A204.1 (cell line): ENCODE measurements around the gene MLLT6.

Experiments used
- FAIRE-seq: peaks from 2 replicates; lab custom pipeline; 2012; peaks lifted over from hg19 to GRCh38; lab: Jason Lieb, UNC

The MLLT6 gene

DNA sequence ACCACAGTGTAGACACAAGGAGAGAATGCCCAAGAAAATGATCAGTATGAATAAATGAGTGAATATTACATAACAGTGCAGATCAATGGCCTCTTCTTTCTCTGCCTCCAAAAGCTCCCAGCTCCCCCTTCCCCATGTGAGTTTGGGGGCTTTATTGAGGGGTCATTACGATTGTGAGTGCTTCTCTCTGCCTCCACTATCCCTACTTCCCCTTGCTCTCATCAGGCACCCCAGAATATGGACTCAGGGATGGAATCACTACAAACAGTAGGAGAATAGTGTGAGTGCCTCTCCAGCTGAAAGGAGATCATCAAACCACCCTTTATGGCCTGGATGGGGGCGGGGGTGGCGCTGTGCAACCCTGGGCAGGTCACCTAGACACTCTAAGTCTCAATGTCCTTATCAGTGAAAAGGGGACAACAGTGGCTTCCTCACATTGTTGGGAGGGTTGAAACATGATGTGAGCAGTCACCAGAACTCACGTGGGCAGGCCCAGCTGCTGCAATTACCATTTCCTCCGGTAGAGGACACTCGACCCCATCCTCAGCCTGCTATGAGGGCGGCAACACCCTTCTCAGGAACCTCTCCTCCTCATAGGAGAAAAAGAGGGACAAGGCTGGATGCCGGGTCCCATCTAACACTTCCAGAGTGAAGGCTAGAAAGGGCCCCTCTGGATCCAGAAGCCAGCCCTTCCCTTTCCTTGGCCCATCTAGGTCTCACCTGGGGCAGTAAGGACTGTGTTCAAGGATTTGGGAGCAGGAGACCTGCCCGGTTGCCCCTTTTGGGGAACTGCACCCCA is 28.2 kb upstream of the MLLT6 start:
- FAIRE-seq = no peak

DNA sequence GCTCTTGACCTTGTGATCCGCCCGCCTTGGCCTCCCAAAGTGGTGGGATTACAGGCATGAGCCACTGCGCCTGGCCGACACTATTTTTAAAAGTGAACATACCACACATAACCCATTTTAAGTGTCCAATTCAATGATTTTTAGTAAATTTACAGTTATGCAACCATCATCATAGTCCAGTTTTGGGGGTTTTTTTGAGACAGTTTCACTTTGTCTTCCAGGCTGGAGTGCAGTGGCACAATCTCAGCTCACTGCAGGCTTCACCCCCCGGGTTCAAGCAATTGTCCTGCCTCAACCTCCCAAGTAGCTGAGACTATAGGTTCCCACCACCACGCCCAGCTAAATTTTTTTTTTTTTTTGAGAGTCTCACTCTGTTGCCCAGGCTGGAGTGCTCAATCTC is 27.3 kb upstream of the MLLT6 start:
- no peak for FAIRE-seq

DNA sequence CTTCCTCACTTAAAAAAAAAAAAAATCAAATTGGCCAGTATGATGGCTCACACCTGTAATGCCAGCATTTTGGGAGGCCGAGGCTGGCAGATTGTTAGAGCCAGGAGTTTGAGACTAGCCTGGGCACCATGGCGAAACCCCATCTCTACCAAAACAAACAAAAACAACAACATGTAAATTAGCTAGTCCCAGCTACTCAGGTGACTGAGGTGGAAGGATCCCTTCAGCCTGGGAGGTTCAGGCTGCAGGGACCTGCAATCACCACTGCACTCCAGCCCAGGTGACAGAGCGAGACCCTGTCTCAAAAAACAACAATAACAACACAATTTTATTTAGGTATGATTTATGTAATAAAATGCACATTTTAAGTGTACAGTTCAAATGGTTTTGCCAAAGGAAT is 24.0 kb upstream of the MLLT6 start:
- no peak for FAIRE-seq

DNA sequence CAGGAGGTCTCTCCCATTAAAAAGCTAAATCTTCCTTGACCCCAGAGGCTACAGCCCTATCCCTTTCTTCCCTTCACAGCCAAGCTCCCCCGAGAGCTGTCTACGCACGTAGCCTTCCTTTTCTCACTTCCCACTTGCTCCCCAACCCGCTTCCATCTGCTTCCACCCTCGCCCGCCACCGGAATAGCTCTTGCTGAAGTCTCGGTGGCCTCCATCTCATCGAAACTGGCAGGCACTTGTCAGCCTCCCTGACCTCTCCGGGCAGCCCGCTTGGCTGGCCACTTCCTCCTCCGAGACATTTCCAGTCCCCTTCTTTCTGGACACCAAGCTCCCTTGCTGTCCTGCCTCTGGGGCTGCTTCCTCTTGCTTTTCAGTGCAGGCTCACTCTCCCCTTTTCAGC is 19.6 kb upstream of the MLLT6 start:
- no peak for FAIRE-seq

DNA sequence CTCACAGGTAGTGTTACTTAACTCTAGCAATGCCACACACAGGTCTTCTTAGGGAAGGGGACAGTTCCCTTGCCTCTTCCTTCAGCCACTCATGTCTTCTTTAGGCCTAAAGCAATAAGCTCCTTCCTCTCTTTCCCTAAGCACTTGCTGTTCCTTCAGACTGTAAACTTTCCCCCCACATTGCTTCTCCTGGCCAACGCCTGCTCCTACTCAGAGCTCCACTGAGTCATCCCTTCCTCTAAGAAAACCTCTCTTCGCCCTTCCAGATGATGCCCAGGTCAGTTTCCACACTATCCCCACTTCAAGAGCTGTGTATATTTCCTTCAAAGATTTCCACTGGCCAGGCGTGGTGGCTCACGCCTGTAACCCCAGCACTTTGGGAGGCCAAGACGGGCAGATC is 17.8 kb upstream of the MLLT6 start:
- FAIRE-seq = no peak

DNA sequence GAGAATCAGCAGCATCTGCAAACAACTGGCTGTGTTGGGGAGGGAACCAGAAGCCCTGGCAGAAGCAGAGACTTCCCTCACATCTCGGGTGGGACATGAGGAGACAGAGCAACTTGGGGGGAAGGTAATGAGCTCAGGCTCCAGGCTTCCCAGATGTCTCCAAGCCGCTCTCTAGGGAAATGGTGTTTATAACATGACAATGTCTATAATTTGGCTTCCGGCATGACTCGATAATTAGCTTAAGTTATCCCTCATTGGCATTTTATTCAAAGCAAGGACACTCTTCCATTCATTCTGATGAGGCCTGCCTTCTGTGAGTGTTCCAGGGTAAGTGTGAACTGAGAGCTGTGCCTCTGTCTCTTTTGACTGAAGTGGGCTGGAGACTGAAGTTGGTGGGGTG is 14.7 kb upstream of the MLLT6 start:
- no peak for FAIRE-seq

DNA sequence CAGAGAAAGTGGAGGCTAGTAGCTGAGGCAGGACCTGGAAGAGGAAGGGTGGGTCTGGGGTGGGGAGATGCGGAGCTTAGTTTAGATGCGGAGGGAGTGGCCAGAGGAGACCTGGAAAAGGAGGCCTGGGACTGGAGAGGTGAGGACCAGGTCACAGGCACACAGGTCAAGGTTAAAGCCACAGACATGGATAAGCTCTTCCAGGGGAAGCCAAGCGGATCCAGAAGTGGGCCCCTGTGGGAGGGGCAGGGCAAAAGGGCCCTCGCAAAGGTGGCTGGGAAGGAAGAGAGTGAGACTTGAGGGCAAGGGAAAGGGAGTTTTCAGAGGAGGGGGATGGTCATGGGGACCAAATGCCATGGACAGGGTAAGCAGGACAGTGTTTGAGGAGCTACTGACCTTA is 13.9 kb upstream of the MLLT6 start:
- no peak for FAIRE-seq

DNA sequence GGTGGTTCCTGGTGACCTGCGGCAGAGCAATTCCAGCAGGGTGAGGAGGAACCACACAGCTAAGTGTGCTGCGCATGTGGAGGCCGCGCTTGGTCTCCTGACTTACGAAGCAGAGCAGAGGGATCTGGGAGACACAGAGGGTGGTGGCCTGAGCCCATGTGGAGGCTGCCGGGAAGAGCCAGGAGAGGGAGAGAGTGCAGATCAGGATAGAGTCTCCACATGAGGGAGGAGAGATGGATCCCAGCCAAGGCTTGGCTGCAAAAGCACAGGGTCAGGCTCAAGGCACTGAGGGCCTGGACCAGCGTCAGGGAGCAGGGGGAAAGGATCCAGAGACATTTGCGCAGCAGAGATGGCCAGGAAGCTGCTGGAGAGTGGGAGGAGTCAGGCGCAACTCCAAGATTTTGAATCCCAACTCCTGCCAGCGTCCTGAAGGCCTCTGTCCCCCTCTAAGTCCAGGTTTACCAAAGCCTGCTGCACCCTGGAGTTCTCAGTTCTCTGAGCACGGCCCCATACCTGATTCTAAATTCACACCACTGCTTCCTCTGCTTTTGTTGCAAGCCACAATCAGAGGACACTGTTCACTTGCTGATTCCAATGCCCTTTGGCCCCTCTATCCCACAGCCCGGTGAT is 11.3 kb upstream of the MLLT6 start:
- FAIRE-seq = no peak

DNA sequence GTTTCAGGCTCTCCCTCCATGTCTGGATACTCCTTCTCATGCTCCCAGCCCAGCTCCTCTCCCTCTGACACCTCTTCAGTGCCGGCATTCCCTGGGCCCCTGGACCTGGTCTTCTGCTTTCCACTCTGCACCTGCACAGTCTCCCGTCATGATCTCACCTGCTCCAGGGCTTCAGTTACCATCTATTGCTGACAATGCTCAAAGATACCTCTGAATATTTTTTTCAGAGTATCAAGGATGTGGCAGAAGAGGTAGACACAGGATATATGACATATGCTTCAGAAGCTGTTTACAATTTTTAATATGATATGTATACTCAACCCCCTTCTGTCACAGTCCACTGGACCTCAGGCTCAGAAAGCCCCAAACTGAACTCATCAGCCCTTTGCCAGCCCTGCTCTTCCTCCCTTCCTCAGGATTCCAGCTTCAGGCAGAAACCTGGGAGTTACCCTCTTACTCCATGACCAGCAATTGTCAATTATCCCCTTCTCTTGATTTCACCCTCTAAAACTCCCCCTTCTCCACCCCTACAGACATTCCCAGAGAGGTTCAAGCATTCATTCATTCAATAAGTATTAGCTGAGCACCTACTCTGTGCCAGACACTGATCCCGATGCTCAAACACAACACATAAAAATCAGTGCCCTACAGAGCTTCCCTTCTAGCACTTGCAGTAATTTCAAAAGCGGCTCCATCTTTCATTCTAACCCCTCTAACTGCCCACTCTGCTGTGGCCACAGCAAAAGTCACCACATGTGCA is 7.8 kb upstream of the MLLT6 start:
- no peak for FAIRE-seq

DNA sequence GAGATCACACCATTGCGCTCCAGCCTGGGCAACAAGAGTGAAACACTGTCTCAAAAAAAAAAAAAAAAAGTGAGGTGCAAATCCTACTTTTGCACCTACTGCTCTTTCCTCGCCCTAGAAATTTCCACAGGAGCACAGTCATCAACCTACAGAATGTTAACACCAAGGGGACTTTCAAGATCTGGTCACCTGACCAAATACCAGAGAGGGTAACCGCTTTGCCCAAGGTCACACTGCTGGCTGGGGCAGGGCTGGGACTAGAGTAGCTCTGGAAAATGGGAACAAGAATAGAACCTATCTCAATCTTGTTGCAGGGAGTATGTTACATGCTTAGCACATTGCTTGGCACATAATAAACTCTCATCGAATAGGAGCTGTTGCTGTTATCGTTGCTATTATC is 6.3 kb upstream of the MLLT6 start:
- FAIRE-seq = no peak

DNA sequence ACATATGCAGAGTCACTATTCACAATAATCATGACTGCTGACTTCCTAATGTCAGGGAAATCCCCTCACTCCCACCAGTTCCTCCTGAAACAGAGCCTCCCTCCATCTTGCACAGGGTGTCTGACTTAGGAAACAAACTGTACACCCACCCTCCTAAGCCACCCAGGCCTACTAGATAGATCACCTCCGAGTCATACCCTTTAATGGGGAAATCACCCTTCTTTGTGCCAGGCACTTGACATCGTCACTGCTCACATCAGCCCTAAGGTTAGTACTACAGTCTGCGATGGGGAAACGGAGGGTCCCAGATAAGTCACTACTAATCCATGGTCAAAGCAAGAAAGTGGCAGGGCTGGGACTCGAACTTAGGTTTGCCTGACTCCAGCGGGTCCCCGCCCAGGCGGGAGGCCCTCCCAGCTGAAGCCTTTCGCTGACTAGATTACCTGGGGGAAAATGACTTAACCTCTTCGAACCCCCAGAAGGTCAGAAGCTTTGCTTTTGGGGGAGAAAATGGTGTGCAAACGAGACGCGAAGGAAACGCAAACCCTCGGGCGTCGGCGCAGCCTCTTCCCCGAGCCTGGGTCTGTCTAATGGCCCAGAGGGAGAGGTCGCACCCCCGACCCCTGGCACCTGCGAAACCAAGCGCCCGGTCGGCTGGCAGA is 3.4 kb upstream of the MLLT6 start:
- FAIRE-seq = no peak

DNA sequence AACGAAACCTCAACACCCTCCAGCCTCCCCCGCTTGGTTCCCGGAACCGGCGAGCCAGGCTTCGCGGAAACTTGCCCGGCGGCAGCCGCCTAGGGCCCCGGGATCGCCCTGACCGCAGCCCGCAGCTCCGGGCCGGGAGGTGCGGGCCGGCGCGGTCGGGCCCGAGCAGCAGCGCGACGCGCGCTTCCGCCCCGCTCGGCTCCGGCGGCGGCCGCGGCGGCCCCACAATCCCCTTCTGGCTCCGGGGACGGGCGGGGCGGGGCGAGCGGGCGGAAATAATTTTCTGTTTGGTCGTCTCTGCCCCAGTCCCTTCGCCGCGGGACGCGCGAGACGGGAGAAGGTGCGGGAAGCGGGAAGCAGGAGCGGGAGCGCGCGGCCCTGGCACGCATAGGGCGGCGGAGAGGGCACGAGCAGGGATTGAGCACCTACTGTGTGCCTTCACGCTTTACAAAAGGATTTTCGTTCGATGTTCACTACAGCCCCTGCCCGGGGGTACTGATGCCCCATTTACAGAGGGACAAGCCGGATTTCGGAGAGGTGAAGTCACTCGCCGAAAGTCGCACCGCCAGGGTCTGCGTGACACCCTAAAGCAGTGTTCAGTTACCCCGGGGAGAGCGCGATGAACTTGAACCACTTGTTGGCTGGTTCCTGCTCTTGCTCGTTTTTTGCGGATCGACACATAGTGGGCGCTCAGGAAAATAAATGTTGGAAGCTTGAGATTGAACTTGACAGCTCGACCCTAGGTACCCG is 2.7 kb upstream of the MLLT6 start:
- FAIRE-seq = no peak

DNA sequence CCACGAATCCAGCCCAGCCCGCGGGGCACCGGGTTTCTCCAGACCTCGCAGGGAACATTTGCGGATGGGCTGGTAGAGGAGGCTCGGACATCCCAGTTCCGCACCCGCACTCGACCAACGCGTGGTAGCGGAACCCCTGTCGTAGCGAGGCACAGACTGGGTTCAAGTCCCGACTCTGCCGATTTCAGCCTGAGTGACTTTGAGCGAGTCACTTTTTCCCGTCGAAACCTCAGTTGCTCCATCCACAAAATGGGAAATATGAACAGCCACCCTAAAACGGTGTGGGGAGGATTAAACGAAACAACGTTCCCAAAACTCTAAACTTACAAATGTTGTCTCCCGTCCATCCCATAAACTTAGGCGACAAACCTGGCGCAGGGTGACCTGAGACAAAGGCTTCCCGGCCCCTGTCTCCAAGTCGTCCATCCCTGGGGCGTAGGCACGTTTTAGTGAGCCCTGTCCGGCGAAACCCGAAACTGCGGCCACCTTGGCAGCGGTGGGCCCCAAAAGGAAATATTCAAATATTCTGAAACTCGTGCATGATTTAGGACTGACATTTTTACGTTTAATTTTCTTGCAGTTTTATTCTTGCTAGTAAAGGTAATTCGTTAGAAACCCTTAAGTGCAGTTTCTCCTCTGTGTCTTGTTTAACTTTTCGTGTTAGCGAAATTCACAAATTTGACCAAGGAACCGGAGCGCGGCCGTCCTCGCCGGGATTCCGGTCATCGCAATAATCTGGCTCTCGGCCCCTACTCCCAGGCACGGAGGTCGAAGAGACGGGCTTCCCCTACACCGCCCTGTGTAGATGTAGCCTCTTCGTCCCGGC is 1.9 kb upstream of the MLLT6 start:
- no peak for FAIRE-seq

DNA sequence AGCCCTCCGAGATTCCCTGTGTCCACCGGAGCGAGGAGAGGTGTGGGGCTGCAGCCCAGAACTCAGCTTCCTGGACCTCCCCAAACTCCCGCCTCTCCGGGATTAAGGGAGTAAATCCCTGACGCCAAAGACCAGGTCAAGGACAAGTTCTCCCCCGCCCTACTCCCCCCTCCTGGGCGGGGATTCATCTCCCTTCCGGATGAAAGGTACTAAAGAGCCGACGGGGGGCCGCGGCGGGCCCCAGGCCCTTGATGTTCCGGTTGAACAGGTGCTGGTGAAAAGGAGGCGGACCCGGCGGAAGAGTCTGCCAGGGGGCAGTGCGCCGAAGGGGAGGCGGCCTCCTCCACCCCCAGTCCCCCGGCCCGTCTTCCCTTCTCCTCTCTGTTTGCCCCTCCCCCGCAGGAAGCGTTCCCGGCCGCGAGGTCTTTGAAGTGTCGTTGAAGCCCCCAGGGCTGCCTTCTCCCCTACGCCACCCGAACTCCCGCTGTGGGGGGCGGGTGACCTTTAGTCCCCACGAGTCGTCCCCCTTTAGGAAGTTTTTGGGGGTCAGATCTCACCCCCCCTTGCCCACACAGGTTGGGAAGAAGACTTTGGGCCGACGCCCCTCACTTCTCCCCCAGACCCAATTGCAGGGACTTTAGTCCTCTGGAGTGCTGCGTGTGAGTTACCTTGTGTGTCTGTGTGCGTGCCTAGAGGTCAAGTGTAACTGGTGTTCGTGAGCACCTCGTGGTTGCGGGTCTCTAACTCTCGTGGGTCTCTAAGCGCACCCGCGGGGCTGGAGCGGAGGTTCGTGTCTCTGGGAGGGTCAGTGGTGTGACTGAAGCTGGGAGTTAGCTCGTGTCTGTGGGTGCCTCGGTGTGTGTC is 1.1 kb upstream of the MLLT6 start:
- FAIRE-seq = no peak

DNA sequence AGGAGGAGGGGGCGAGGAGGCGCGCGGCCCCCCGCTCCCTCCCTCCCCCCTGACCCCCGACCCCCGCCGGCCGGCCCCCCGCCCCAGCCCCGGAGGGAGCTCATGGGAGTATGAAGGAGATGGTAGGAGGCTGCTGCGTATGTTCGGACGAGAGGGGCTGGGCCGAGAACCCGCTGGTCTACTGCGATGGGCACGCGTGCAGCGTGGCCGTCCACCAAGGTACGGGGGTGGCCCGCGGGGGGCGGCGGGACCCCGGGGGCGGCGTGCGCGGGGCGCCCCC is 390 bp downstream of the MLLT6 start:
- FAIRE-seq = no peak

DNA sequence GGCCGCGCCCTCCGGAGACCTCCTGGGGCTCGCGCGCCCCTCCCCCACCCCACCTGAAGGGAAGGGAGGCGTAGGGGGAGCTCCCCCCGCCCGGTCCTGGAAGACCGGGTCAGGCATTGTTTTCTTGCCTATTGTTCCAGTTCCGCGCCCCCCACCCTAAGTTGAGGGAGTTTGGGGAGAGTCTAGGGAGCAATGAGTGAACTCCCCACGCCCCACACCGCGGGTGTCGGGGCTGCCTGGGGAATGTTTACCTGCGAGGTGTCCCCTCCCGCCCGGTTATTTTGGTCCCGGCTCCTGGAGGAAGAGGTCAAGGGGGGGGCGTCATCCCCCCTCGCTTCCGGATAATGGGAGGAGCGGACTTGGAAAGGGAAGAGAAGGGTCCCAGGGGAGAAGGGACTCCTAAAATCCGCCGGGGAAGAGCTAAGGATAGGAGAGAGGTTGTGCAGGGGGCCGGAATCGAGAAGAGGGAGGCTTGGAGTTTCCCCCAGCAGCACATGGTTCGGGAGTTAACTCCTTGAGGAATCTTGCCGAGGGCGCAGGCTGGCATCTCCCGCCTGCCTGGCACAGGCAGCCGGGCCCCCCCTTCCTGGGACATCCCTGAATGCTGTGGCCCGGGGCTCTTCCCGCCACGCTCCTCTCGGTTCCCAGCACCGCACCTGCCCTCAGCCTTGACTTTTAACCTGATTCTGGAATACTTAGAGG is 881 bp downstream of the MLLT6 start:
- no peak for FAIRE-seq

DNA sequence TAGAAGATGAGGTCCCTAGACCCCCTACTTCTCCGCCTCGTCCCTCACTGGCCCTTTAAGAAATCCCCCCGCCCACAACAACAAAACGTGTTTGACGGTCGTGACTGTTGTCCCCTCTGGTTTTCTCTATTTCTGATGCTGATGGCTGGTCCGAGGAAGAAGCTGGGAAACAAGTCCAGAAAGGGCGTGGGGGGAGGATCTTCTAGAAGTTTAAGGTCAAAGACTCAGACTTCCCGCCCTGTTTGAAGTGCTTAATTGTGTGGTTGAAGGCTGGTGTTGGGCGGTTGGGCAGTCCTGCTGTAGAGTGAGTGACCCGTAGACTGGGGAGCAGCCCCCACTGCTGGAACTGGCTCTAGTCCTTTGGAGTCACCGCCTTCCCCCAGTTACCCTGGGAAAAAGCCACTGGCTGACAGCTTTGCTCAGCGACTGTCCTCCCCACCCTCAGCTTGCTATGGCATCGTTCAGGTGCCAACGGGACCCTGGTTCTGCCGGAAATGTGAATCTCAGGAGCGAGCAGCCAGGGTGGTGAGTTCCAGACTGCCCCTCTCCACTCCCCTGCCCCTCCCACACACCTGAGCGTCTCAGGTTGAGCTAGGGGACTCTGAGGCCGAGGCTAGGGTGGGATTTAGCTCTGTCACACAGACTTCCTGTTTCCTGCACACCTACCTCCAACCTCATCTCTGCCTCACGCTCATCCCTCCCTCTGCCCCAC is 1.6 kb downstream of the MLLT6 start:
- no peak for FAIRE-seq

DNA sequence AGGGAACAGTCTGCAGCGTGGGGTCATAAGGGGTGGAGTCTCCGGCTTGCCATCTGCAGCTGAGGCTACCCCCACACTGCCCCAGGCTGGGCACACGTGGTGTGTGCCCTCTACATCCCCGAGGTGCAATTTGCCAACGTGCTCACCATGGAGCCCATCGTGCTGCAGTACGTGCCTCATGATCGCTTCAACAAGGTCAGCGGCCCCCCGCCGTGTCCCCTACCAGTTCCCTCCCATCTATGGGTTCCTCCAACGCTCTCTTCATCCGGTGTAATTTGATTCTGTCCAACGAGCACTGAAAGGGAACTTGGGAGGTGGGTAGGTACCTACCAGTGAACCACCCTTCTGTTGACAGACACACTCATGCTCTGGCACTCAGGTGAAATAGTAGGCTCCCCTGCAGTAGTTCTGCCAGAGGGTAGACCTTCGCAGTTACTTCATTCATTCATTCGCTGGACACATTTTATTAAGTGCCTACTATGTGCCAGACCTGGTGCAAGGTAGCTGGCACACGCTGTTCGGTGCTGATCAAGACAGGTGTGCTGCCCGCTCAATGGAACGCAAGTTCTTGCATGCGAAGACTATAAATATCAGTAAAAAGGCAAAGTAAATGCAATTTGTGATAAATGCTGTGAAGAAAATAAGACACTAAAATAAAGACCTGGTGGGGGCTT is 2.7 kb downstream of the MLLT6 start:
- no peak for FAIRE-seq
